GM18517 (cell line): ENCODE results near the gene SLC25A29.
"Not testable (repeated sequence)": the region's sequence is repeated elsewhere in the genome, so short reads cannot be mapped to it uniquely, and the experiment has no call there.

Experiments used
- ATAC-seq: cut with Tn5 transposase; IDR thresholded peaks from one replicate; pipeline ENCODE4 v1.9.1; 2021; ENCODE audit warnings: mild to moderate bottlenecking, moderate library complexity; ENCODE audit not compliant: unreplicated experiment

Gene SLC25A29

DNA sequence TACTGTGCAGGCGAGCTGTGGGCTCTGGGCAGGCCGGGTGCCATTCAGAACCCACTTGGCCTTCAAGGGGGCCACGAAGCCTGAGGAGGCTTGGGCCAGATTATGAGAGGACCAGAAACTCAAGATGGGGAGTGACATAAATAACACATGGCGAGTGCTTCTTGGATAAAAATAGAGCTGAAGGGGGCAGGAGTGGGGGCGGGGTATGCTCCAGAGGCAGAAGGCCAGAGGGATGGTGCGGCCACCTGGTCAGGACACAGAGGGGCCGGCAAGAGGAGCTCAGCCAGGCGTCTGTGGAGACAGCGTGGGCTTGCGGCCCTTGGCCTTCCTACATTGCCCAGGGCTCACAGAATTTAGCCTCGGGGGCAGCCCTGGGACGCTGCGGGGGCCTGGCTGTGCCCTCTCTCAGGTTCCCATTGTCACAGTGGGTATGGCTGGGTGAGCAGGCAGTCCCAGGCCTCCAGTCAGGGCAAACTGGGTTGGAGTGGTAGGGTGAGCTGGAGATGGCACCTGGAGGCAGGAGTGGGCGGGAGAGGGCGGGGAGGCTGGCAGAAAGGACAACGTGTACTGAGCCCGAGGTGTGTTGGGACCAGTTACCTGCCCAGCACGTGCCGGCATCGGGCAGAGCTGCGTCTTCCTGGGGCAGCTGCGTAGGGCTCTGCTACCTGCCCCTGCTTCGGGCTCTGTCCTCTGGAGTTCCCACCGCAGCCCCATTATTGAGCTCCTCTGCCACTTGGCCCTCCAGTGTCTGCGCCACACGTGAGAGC lies 7.4 kb upstream of the SLC25A29 start:
- no peak for ATAC-seq

- no peak for ATAC-seq
These were observed 6.7 kb upstream of the SLC25A29 start for GRCh38 chr14:100312877-100313400.

DNA sequence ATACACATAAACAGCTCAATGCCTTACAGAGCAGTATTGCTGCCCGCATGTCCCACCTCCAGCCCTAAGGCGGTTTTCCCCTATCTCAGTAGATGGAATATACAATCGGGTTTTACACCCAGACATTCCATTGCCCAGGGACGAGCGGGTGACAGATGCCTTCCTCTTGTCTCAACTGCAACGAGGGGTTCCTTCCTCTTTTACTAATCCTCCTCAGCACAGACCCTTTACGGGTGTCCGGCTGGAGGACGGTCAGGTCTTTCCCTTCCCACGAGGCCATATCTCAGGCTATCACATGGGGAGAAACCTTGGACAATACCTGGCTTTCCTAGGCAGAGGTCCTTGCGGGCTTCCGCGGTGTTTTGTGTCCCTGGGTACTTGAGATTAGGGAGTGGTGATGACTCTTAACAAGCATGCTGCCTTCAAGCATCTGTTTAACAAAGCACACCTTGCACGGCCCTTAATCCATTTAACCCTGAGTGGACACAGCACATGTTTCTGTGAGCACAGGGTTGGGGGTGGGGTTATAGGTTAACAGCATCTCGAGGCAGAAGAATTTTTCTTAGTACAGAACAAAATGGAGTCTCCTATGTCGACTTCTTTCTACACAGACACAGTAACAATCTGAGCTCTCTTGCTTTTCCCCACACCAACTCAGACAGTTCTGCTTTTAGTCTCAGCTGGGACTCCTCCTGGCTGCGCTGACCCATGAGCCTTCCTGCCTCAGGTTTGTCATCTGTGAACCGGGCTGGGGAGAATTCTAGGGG lies 6.0 kb upstream of the SLC25A29 start:
- ATAC-seq = not testable (repeated sequence)

- no peak for ATAC-seq
These were observed 2.9 kb upstream of the SLC25A29 start for GRCh38 chr14:100309028-100309737.

DNA sequence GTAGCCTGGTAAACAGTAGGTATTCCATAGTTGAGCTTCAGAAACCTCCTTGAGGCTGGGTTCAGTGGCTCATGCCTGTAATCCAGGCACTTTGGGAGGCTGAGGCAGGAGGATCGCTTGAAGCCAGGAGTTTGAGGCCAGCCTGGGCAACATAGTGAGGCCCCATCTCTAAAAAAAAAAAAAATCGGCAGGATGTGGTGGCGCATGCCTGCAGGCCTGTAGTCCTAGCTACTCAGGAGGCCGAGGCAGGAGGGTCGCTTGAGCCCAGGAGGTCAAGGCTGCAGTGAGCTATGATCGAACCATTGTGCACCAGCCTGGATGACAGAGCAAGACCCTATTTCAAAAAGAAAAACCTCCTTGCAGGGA lies 2.2 kb upstream of the SLC25A29 start:
- not testable (repeated sequence) for ATAC-seq

DNA sequence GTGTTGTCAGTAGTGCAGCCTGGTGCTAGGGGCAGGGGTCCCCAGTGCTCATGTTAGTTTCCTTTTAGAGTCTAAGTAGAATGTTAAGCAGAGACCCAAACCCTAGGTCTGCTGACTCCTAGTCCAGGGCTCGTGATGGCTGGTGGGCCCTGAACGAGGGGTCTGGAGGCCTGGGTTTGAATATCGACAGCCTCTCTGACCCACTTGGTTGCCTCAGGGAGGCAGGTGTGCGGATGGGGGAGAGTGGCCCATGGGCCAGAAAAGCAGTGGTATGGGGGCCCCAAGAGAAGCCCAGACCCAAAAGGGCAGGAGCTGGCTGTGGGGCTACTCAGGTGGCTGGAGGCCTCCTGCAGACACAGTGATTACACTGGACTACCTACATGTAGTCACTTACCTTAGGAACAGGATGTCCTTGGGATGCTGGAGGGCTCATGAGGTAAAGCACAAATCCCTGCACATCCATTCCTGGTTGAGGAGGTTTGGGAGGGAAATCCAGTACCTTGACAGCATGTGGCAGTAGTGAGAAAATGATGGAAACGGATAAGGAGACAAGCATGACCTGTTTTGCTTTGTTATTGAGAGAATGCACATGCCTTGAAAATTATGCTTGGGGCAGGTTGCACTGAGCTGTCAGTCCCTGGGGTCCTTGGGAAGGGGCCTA lies 1.7 kb upstream of the SLC25A29 start:
- ATAC-seq = no peak

DNA sequence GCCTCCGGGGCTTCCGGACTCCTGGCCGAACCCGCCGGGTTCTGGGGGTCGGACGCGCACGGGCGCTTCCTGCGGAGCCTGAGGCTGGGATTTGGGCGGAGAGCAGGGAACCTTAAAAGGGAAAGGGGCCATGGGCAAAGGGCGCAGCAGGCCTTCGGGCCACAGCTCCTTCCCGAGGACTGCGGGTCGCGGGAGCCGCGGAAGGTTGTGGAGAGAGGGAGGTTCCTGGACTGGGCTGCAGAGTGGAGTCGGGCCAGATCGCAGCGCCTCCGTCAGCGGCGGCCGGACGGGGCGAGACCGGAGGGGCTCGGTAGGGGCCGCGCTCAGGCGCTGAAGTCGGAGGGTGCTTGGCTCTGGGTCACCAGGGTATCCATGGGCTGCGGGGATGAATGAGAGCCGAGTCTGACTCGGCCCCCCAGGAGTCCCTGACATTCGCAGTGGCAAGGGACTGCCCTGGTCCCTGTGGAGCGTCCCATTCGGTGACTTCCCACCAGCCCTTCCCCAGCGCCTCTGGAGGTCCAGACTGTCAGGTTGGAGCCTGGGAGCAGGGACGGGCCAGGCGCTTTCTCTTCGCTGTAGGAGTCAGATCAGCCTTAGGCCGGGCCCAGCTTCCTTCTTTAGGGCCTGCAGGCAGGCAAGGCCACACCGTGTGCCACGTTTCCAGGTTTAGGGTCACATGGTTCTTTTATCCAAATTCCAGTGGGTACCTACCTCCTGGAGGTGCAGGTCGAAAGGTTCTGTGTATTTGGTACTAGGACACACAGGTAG lies 938 bp upstream of the SLC25A29 start:
- no peak for ATAC-seq

- no peak for ATAC-seq
These were observed 732 bp downstream of the SLC25A29 start for GRCh38 chr14:100305324-100306100.

- no peak for ATAC-seq
These were observed 1.4 kb downstream of the SLC25A29 start for GRCh38 chr14:100304825-100305323.

- no peak for ATAC-seq
These were observed 2.3 kb downstream of the SLC25A29 start for GRCh38 chr14:100303925-100304324.

GRCh38 chr14:100303179-100303578 lies 3.1 kb downstream of the SLC25A29 start:
- no peak for ATAC-seq

DNA sequence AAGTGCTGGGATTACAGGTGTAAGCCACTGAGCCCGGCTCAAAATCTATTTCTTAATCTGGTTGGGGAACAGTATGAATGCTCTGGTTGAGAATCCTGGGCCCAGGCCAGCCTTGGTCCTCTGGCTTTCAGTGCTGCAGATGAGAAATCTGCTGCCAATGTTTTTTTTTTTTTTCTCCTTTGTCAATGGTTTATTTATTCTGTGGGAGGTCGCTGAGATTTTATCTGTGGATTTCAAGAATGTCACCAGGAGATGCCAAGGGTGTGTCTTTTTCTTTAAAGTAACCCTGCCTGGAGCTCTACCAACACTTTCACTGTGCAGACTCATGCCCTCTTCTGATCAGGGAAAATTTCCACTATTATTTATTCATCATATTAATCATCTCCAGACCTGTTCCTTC lies 3.6 kb downstream of the SLC25A29 start:
- ATAC-seq = no peak

GRCh38 chr14:100299238-100299560 lies 7.0 kb downstream of the SLC25A29 start:
- ATAC-seq = no peak

DNA sequence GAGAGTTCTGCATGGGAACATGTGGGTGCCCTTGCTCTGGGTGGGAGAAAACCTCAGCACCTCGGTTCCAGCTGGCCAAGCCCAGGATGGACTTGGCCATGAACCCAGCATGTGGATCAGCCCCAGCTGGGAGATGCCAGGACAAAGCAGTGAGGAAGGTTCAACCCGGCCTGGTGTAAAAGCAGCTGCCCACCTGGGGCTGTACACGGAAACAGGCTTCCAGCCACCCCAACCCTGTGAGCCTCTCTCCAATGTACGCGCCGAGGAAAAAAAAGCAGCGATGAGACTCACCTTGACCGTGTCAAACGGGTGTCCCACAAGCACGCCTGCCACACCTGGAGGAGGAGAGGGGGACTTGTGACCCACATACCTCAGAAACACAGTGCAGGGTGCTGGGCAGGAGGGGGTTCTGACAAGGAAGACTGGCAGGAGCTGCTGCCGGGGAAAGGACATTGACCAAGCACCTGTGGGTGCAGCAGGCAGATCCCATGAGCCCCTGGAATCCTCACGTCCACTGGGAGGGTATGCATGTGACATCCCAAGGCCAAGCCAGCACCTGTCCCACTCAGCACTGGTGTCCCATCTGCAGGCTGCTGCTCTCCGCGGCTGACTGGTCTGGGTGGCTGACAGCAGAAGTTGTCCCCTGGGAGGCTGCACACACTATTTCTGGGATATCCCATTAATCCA lies 7.5 kb downstream of the SLC25A29 start:
- ATAC-seq = no peak

GRCh38 chr14:100297320-100298300 lies 8.6 kb downstream of the SLC25A29 start:
- ATAC-seq = peak; percentile 86

DNA sequence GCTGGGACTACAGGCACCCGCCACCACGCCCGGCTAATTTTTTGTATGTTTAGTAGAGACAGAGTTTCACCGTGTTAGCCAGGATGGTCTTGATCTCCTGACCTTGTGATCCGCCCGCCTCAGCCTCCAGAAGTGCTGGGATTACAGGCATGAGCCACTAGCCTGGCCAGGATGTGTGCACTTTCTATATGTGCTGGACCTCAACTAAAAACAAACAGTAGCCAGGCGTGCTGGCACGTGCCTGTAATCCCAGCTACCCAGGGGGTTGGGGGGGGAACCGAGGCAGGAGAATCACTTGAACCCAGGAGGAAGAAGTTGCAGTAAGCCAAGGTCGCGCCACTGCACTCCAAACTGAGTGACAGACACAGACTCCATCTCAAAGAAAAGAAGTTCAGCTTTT lies 9.5 kb downstream of the SLC25A29 start:
- not testable (repeated sequence) for ATAC-seq

GRCh38 chr14:100296106-100296651 lies 10.1 kb downstream of the SLC25A29 start:
- ATAC-seq = no peak
